RWPE2 (cell line): Measurements from ENCODE around the gene NCL.

Experiments
- ATAC-seq: fragments of 200-7000 bp; cut with Tn5 transposase; 3 replicates; pipeline ENCODE4 v1.9.1; 2021; ENCODE audit warnings: low read depth
- DNase-seq: peaks from one replicate; pipeline ENCODE4 v3.0.0-alpha.2; 2020; ENCODE audit warnings: low spot score
- H3K27ac ChIP-seq: fragments of 450-650 bp; 2 replicates; pipeline ENCODE4 v1.5.1; 2017; ENCODE audit warnings: mild to moderate bottlenecking; ENCODE audit not compliant: poor library complexity, severe bottlenecking
- H3K27me3 ChIP-seq: fragments of 250-450 bp; sonication (Bioruptor Pico); 2 replicates; pipeline ENCODE4 v1.5.1; 2021; ENCODE audit warnings: mild to moderate bottlenecking, moderate library complexity; ENCODE audit not compliant: insufficient read depth, poor library complexity, severe bottlenecking
- H3K36me3 ChIP-seq: fragments of 250-450 bp; sonication (Bioruptor Pico); 2 replicates; pipeline ENCODE4 v1.5.1; 2020; ENCODE audit warnings: low read depth, mild to moderate bottlenecking, moderate library complexity
- H3K4me1 ChIP-seq: fragments of 250-450 bp; sonication (Bioruptor Pico); 2 replicates; pipeline ENCODE4 v1.5.1; 2021; ENCODE audit warnings: mild to moderate bottlenecking, moderate library complexity; ENCODE audit not compliant: insufficient read depth, poor library complexity, severe bottlenecking
- H3K4me3 ChIP-seq: fragments of 250-450 bp; sonication (Bioruptor Pico); 2 replicates; pipeline ENCODE4 v1.5.1; 2021; ENCODE audit warnings: mild to moderate bottlenecking, moderate library complexity; ENCODE audit not compliant: severe bottlenecking
- H3K9me3 ChIP-seq: fragments of 250-450 bp; sonication (Bioruptor Pico); 2 replicates; pipeline ENCODE4 v1.5.1; 2021; ENCODE audit warnings: mild to moderate bottlenecking, moderate library complexity; ENCODE audit not compliant: severe bottlenecking
- CTCF ChIP-seq: fragments of 450-650 bp; IDR thresholded peaks from one replicate; pipeline ENCODE4 v1.5.1; 2017; ENCODE audit warnings: mild to moderate bottlenecking, moderate library complexity; ENCODE audit not compliant: poor library complexity, severe bottlenecking

The NCL gene

GRCh38 chr2:231469583-231469950 lies 5.3 kb upstream of the NCL start:
- no peak for TF ChIP-seq CTCF

GRCh38 chr2:231467613-231468530 lies 3.6 kb upstream of the NCL start:
- TF ChIP-seq CTCF, result no peak
- H3K27ac ChIP-seq, result no peak overlapping the region

More at GRCh38 chr2:231469583-231469950, 5.3 kb upstream of the NCL start:
- Histone ChIP-seq H3K9me3 (no peaks in the 10 kb centered on the region), H3K4me3 (no peak overlapping the region), H3K27ac (no peak overlapping the region), H3K4me1 (no peaks in the 10 kb centered on the region), H3K36me3 (no peaks in the 10 kb centered on the region), H3K27me3 (no peaks in the 10 kb centered on the region)
- DNase-seq (no peak), ATAC-seq (no peak)

DNA sequence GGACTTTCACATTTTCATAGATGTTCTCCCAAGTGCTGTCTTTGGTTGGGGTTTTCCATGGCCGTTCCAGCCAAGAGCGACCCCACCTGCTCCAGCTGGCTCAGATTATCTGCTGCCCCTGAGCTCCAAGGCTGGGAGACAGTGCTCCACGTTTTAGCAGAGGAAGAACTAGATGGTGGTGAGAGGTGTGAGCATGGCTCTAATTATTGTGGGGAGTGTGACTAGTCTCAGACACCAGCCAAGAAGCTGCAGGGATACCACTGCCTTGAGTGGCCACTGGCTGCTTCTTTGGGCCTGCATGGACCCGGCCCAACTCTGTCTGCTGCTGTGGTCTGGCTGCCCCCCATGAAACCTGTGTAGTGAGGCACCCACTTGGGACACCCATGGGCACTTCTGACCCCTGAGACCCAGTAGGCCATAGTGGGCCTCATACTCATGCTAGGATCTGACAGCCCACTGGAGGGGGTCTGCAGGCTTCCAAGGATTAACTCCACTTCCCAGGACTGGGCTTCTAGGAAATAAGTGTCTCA lies 2.8 kb upstream of the NCL start:
- TF ChIP-seq CTCF, result no peak
- H3K27ac ChIP-seq, result no peak overlapping the region
- DNase-seq (no peak), ATAC-seq (no peak)
- H3K9me3 ChIP-seq, result no peaks in the 10 kb centered on the region
- no peaks in the 10 kb centered on the region for H3K27me3 ChIP-seq
- H3K4me1 ChIP-seq, result peaks cover 10% of the 10 kb centered on the region
- peaks cover 18% of the 10 kb centered on the region for H3K36me3 ChIP-seq
- H3K4me3 ChIP-seq, result no peak overlapping the region

More at GRCh38 chr2:231467613-231468530, 3.6 kb upstream of the NCL start:
- peaks cover 2% of the 10 kb centered on the region for H3K4me1 ChIP-seq
- ATAC-seq (no peak), DNase-seq (no peak)
- no peaks in the 10 kb centered on the region for H3K27me3 ChIP-seq
- no peak overlapping the region for H3K4me3 ChIP-seq
- peaks cover 10% of the 10 kb centered on the region for H3K36me3 ChIP-seq
- H3K9me3 ChIP-seq, result no peaks in the 10 kb centered on the region

DNA sequence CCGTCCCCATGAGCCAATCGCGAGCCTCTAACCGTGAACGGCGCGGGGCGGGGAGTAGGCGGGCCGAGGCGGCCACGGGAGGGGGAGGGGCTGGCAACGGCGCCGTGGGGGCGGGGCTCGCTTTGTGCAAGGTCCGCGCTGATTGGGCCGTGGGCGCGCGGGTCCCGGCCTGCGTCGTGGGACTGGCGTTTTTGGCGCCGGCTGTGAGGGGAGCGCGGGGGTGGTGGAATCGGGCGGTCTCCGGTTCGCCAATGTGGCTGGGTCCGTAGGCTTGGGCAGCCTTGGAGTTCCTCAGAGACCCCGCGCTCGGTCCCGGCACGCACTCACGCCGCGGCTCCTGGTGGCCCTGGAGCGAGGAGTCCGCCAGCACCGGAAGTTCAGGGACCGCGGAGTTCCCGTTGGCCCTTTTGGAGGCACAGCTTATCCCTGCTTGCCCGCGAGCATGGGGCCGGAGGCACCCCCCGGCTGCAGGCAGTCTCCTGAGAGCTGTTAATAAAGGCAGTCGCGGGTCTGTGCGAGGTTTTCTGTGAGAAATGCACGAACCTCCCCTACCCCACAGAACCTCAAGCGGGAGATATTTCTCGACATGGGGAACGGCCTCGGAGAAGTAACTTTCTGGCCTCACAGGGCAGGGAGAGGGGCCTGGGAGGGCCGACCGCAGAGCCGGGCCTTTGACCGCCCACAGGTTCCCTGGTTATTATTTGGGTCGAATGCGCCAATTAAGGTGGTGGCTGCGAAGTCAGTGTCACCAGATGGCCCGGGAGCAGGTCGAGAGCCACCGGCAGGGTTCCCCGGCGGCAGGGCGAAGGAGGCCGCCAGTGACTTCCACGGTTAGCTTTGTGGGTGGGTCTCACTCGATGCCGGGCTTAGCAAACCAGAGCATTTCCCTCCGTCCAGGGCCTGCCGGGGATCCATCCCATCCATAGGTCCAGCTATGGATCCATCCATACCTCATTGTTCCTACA lies 574 bp upstream of the NCL start:
- DNase-seq (no peak), ATAC-seq (peak; percentile 41)
- no peaks in the 10 kb centered on the region for H3K27me3 ChIP-seq
- H3K4me3 ChIP-seq, result peak overlapping the region; percentile 98
- H3K36me3 ChIP-seq, result peaks cover 41% of the 10 kb centered on the region
- peak overlapping the region; percentile 82 for H3K27ac ChIP-seq
- peaks cover 10% of the 10 kb centered on the region for H3K4me1 ChIP-seq
- H3K9me3 ChIP-seq, result no peaks in the 10 kb centered on the region
- TF ChIP-seq CTCF, result no peak
